ENCODE data around the gene SH3RF3. TPM values are rescaled to one million over a fixed set of nuclear protein-coding genes. Genes with fewer than 3 reads are reported as not detected.

Gene SH3RF3
- total RNA-seq, 2 experiments from 2014 or later: 1.9 to 2.3 TPM

GRCh38 chr2:109498906-109499305 lies 369.9 kb downstream of the SH3RF3 start:
- H3K4me1 Mint-ChIP-seq (ENCODE audit: low read depth): no peaks in the 10 kb centered on the region
- POLR2A ChIA-PET: no interaction called here
- no peak for ATAC-seq
- no peak for DNase-seq
- intact Hi-C loops (cut with micrococcal nuclease): no loop called here
- CTCF ChIA-PET: no interaction called here
- peaks cover 3% of the 10 kb centered on the region for H3K36me3 Mint-ChIP-seq (ENCODE audit: low read depth)
- no peak overlapping the region for H3K4me3 Mint-ChIP-seq
- H3K27ac Mint-ChIP-seq: no peak overlapping the region
- no peak for TF ChIP-seq CTCF (IDR thresholded peaks at IDR 0.05)
- no peaks in the 10 kb centered on the region for H3K9me3 Mint-ChIP-seq
- no peaks in the 10 kb centered on the region for H3K27me3 Mint-ChIP-seq

- H3K9me3 Mint-ChIP-seq: no peaks in the 10 kb centered on the region
- ChIA-PET CTCF (no interaction called here), POLR2A (no interaction called here)
- no peak for DNase-seq
- peaks cover 3% of the 10 kb centered on the region for H3K36me3 Mint-ChIP-seq (ENCODE audit: low read depth)
- intact Hi-C loops (cut with micrococcal nuclease): no loop called here
- TF ChIP-seq CTCF (IDR thresholded peaks at IDR 0.05): no peak
- no peak overlapping the region for H3K4me3 Mint-ChIP-seq
- no peaks in the 10 kb centered on the region for H3K27me3 Mint-ChIP-seq
- ATAC-seq: no peak
- no peaks in the 10 kb centered on the region for H3K4me1 Mint-ChIP-seq (ENCODE audit: low read depth)
- H3K27ac Mint-ChIP-seq: no peak overlapping the region
Observed at GRCh38 chr2:109499566-109499965, 370.6 kb downstream of the SH3RF3 start.

- no peaks in the 10 kb centered on the region for H3K27me3 Mint-ChIP-seq
Observed at GRCh38 chr2:109500910-109501309, 371.9 kb downstream of the SH3RF3 start.

GRCh38 chr2:109501461-109501860 lies 372.5 kb downstream of the SH3RF3 start:
- Mint-ChIP-seq H3K4me1 (ENCODE audit: low read depth) (no peaks in the 10 kb centered on the region), H3K4me3 (no peak overlapping the region), H3K9me3 (no peaks in the 10 kb centered on the region), H3K36me3 (ENCODE audit: low read depth) (no peaks in the 10 kb centered on the region), H3K27ac (no peak overlapping the region), H3K27me3 (no peaks in the 10 kb centered on the region)
- ATAC-seq (no peak), DNase-seq (no peak)
- POLR2A ChIA-PET: no interaction called here
- CTCF ChIA-PET: interaction anchor here (2.7 kb wide), 1 partner anchor 9 kb away, joined by 9 read pairs; no protein-coding TSS in a partner anchor
- intact Hi-C loops (cut with micrococcal nuclease): no loop called here
- no peak for TF ChIP-seq CTCF (IDR thresholded peaks at IDR 0.05)

More at GRCh38 chr2:109500910-109501309, 371.9 kb downstream of the SH3RF3 start:
- ATAC-seq: no peak
- no peak for TF ChIP-seq CTCF (IDR thresholded peaks at IDR 0.05)
- no peak for DNase-seq
- ChIA-PET CTCF (interaction anchor here (2.7 kb wide), 1 partner anchor 10 kb away, joined by 9 read pairs; no protein-coding TSS in a partner anchor), POLR2A (no interaction called here)
- Mint-ChIP-seq H3K4me1 (ENCODE audit: low read depth) (no peaks in the 10 kb centered on the region), H3K9me3 (no peaks in the 10 kb centered on the region), H3K27ac (no peak overlapping the region), H3K4me3 (no peak overlapping the region), H3K36me3 (ENCODE audit: low read depth) (peaks cover 3% of the 10 kb centered on the region)
- intact Hi-C loops (cut with micrococcal nuclease): no loop called here

GRCh38 chr2:109503191-109503590 lies 374.2 kb downstream of the SH3RF3 start:
- Mint-ChIP-seq H3K4me3 (no peak overlapping the region), H3K36me3 (ENCODE audit: low read depth) (no peaks in the 10 kb centered on the region), H3K27me3 (no peaks in the 10 kb centered on the region), H3K27ac (no peak overlapping the region), H3K9me3 (no peaks in the 10 kb centered on the region), H3K4me1 (ENCODE audit: low read depth) (no peaks in the 10 kb centered on the region)
- DNase-seq: no peak
- ChIA-PET CTCF (no interaction called here), POLR2A (no interaction called here)
- intact Hi-C loops (cut with micrococcal nuclease): no loop called here
- no peak for TF ChIP-seq CTCF (IDR thresholded peaks at IDR 0.05)
- ATAC-seq: no peak

All from activated CD8-positive, alpha-beta T cell treated with anti-CD3 and anti-CD28 coated beads for 36 hours (primary cell).